Hepatocyte (in vitro differentiated cells): ENCODE data around the gene CCDC88C.

Source experiments
- CTCF ChIP-seq: fragments of 200-600 bp; sonication (generic); IDR thresholded peaks from 2 replicates; pipeline ENCODE4 v1.5.1; 2016; ENCODE audit warnings: antibody characterized with exemption, mild to moderate bottlenecking; ENCODE audit not compliant: poor library complexity
- EZH2 ChIP-seq: fragments of 200-600 bp; sonication (generic); IDR thresholded peaks from 2 replicates; pipeline ENCODE4 v1.6.1; 2016; ENCODE audit warnings: antibody characterized with exemption, mild to moderate bottlenecking, borderline replicate concordance

DNA sequence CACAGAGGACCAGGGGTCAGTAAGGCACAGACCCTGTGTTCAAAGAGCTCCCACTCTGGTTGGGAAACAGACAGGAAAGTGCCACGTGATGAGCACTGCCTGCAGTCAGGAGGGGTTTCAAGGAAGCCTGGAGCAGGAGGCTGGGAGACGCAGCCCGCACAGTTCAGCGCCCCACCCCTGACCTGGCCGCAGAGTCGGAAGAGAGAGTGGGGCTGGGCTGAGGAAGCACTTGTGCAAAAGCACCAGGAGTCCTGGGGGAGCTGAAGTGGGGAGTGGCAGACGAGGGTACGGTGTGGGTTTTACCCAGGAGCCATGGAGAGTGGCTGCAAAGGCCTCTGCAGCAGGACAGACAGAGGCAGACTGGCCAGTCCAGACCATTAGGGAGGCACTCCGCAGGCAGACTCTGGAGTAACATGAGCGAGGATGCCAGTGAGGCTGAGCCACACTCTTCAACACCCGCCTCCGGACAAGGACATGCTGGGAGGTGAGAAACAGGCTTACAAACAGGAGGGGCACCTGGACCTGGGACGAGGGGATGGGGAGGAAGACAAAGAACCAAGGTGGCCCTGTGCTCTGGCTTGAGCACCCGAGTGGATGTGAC is 87.4 kb downstream of the CCDC88C start:
- TF ChIP-seq CTCF (no peak), EZH2 (no peak)
